ENCODE data around the gene TYW3.
"Not testable (repeated sequence)": the region's sequence is repeated elsewhere in the genome, so short reads cannot be mapped to it uniquely, and the experiment has no call there.

GRCh38 chr1:74745247-74745646, 12.3 kb downstream of the TYW3 start:
- TF ChIP-seq EP300 (IDR thresholded peaks at IDR 0.05; ENCODE audit: low read depth); POLR2A (IDR thresholded peaks at IDR 0.05): not testable (repeated sequence)
